PC-3 (cell line): ENCODE measurements around the gene DYNLT2. TPM values are rescaled to one million over a fixed set of nuclear protein-coding genes. Genes with fewer than 3 reads are reported as not detected.

Source experiments
- ATAC-seq: fragments of 200-7000 bp; cut with Tn5 transposase; 2 replicates; pipeline ENCODE4 v1.9.1; 2020; ENCODE audit warnings: mild to moderate bottlenecking, moderate library complexity
- BruUV-seq: library from RNA; stranded (reverse); fragments of 400-500 nt; replicated peaks from 2 replicates; lab custom pipeline; 2021; lab: Mats Ljungman, UMichigan
- CTCF ChIA-PET: fragments of 300-600 bp; sonication (Branson Sonifier 250); formaldehyde crosslinking; loops from one replicate; lab custom pipeline; 2022; ENCODE audit warnings: antibody characterized with exemption; lab: Charles Lee
- POLR2A ChIA-PET: fragments of 300-600 bp; sonication (Branson Sonifier 250); formaldehyde crosslinking; loops from one replicate; lab custom pipeline; 2022; ENCODE audit warnings: antibody characterized with exemption; ENCODE audit not compliant: unreplicated experiment; lab: Charles Lee
- DNase-seq: peaks from one replicate; pipeline ENCODE4 v3.0.0-alpha.2; 2015
- H2AFZ ChIP-seq: fragments of 300-600 bp; sonication (generic); 2 replicates; pipeline ENCODE4 v1.6.0; 2016; ENCODE audit warnings: antibody characterized with exemption, low read length
- H3F3A ChIP-seq: fragments of 300-600 bp; sonication (generic); one replicate; pipeline ENCODE4 v1.6.0; 2017; ENCODE audit warnings: antibody characterized with exemption, low read length, control low read depth, mild to moderate bottlenecking; ENCODE audit not compliant: unreplicated experiment
- H3K27ac ChIP-seq: fragments of 300-600 bp; sonication (generic); 2 replicates; pipeline ENCODE4 v1.5.1; 2016; ENCODE audit warnings: mild to moderate bottlenecking, low read length
- H3K27me3 ChIP-seq: fragments of 300-600 bp; sonication (generic); 2 replicates; pipeline ENCODE4 v1.6.1; 2016; ENCODE audit warnings: low read length, mixed read lengths
- H3K36me3 ChIP-seq: fragments of 300-600 bp; sonication (generic); 2 replicates; pipeline ENCODE4 v1.6.1; 2016; ENCODE audit warnings: low read depth, mixed run types, low read length, mixed read lengths
- H3K4me1 ChIP-seq: fragments of 300-600 bp; sonication (generic); 2 replicates; pipeline ENCODE4 v1.5.1; 2016; ENCODE audit warnings: low read length; ENCODE audit not compliant: insufficient read depth
- H3K4me2 ChIP-seq: fragments of 300-600 bp; sonication (generic); 2 replicates; pipeline ENCODE4 v1.6.0; 2016; ENCODE audit warnings: low read length
- H3K4me3 ChIP-seq: fragments of 300-600 bp; sonication (generic); 2 replicates; pipeline ENCODE4 v1.5.1; 2016; ENCODE audit warnings: mild to moderate bottlenecking, low read length, mixed read lengths
- H3K79me2 ChIP-seq: fragments of 300-600 bp; sonication (generic); 2 replicates; pipeline ENCODE4 v1.6.1; 2017; ENCODE audit warnings: low read length, mixed read lengths
- H3K9ac ChIP-seq: fragments of 300-600 bp; sonication (generic); 2 replicates; pipeline ENCODE4 v1.6.0; 2016; ENCODE audit warnings: mild to moderate bottlenecking, low read length
- H3K9me2 ChIP-seq: fragments of 300-600 bp; sonication (generic); replicated peaks from 2 replicates; pipeline ENCODE4 v1.6.1; 2016; ENCODE audit warnings: mixed run types, low read length, mixed read lengths
- H3K9me3 ChIP-seq: fragments of 300-600 bp; sonication (generic); 2 replicates; pipeline ENCODE4 v1.6.1; 2016; ENCODE audit warnings: low read length, mixed read lengths
- H4K20me1 ChIP-seq: fragments of 300-600 bp; sonication (generic); 2 replicates; pipeline ENCODE4 v1.6.1; 2016; ENCODE audit warnings: low read length, mixed read lengths
- CTCF ChIP-seq: fragments of 300-600 bp; sonication (generic); conservative IDR thresholded peaks from 2 replicates; pipeline ENCODE4 v1.5.1; 2017; ENCODE audit warnings: antibody characterized with exemption, low read depth, mild to moderate bottlenecking, low read length
- EZH2 ChIP-seq: fragments of 300-600 bp; sonication (generic); IDR thresholded peaks from one replicate; pipeline ENCODE4 v1.6.1; 2017; ENCODE audit warnings: antibody characterized with exemption, mild to moderate bottlenecking, low read length; ENCODE audit not compliant: unreplicated experiment
- EZH2phosphoT487 ChIP-seq: fragments of 300-600 bp; sonication (generic); IDR thresholded peaks from 2 replicates; pipeline ENCODE4 v1.6.1; 2018; ENCODE audit warnings: mild to moderate bottlenecking, antibody characterized with exemption, low read length, borderline replicate concordance
- intact Hi-C: fragments of 100-400 bp; cut with micrococcal nuclease; formaldehyde crosslinking; loops from 2 replicates; pipeline ENCODE4 v1.9.0; 2023
- total RNA-seq: library from RNA; depleted of rRNA; stranded (reverse); fragments of >200 nt; gene quantifications from 2 replicates; pipeline ENCODE4 v1.2.3, GENCODE V29; 2014

DYNLT2 gene
- total RNA-seq, 1 experiment from 2014 or later = 0.51 TPM

GRCh38 chr6:169795196-169795595 lies 43.8 kb upstream of the DYNLT2 start:
- Histone ChIP-seq H3K36me3 (no peaks in the 10 kb centered on the region), H3K27ac (no peak overlapping the region), H3K27me3 (no peaks in the 10 kb centered on the region), H3K4me2 (no peak overlapping the region), H3K79me2 (no peaks in the 10 kb centered on the region), H4K20me1 (no peaks in the 10 kb centered on the region), H3K9me3 (no peaks in the 10 kb centered on the region), H3K4me1 (peaks cover 15% of the 10 kb centered on the region), H3K9me2 (no peaks in the 10 kb centered on the region), H2AFZ (no peak overlapping the region), H3K9ac (no peak overlapping the region), H3K4me3 (no peak overlapping the region), H3F3A (no peaks in the 10 kb centered on the region)
- POLR2A ChIA-PET = no interaction called here
- no peak for DNase-seq
- CTCF ChIA-PET = no interaction called here
- BruUV-seq = no TSS peak
- intact Hi-C loops = no loop called here
- no peak for ATAC-seq
- no peak for TF ChIP-seq EZH2phosphoT487
- TF ChIP-seq CTCF = no peak
- TF ChIP-seq EZH2 = no peak

- no peaks in the 10 kb centered on the region for H3K9me2 ChIP-seq
- H3K27me3 ChIP-seq = no peaks in the 10 kb centered on the region
- ChIA-PET CTCF (no interaction called here), POLR2A (no interaction called here)
- no peak overlapping the region for H3K27ac ChIP-seq
- no peak overlapping the region for H3K9ac ChIP-seq
- H3K79me2 ChIP-seq = no peaks in the 10 kb centered on the region
- H3K9me3 ChIP-seq = no peaks in the 10 kb centered on the region
- no peaks in the 10 kb centered on the region for H3K36me3 ChIP-seq
- H3K4me1 ChIP-seq = peaks cover 14% of the 10 kb centered on the region; the same call in 1 of the 2 replicates
- BruUV-seq = no TSS peak
- no peak for DNase-seq
- no peak overlapping the region for H2AFZ ChIP-seq
- no peaks in the 10 kb centered on the region for H3F3A ChIP-seq
- H3K4me3 ChIP-seq = no peak overlapping the region
- TF ChIP-seq EZH2phosphoT487 (no peak), EZH2 (no peak), CTCF (no peak)
- H4K20me1 ChIP-seq = no peaks in the 10 kb centered on the region
- no peak for ATAC-seq
- intact Hi-C loops = loop anchor here (5.0 kb wide), 2 partner anchors 498 to 723 kb away; partner anchors contain the start of gene DLL1
- no peak overlapping the region for H3K4me2 ChIP-seq
These were observed 43.1 kb upstream of the DYNLT2 start for GRCh38 chr6:169794317-169795055.

- BruUV-seq = no TSS peak
- H3K9me2 ChIP-seq = no peaks in the 10 kb centered on the region
- ChIA-PET POLR2A (no interaction called here), CTCF (no interaction called here)
- TF ChIP-seq CTCF (no peak), EZH2phosphoT487 (no peak), EZH2 (no peak)
- no peaks in the 10 kb centered on the region for H3F3A ChIP-seq
- H3K4me3 ChIP-seq = no peak overlapping the region
- no peaks in the 10 kb centered on the region for H3K9me3 ChIP-seq
- H3K27me3 ChIP-seq = no peaks in the 10 kb centered on the region
- no peaks in the 10 kb centered on the region for H3K79me2 ChIP-seq
- no peaks in the 10 kb centered on the region for H3K36me3 ChIP-seq
- no peak overlapping the region for H3K4me2 ChIP-seq
- no peak overlapping the region for H2AFZ ChIP-seq
- no peak for DNase-seq
- no peak for ATAC-seq
- H4K20me1 ChIP-seq = no peaks in the 10 kb centered on the region
- H3K4me1 ChIP-seq = peaks cover 14% of the 10 kb centered on the region; the same call in 1 of the 2 replicates
- intact Hi-C loops = loop anchor here (5.0 kb wide), 2 partner anchors 499 to 724 kb away; partner anchors contain the start of gene DLL1
- no peak overlapping the region for H3K27ac ChIP-seq
- H3K9ac ChIP-seq = no peak overlapping the region
These were observed 42.0 kb upstream of the DYNLT2 start for GRCh38 chr6:169793408-169793807.
